Neural progenitor cell (in vitro differentiated cells): ENCODE results near the gene VAV3. TPM values are rescaled to one million over a fixed set of nuclear protein-coding genes. Genes with fewer than 3 reads are reported as not detected.

Source experiments
- DNase-seq: peaks from one replicate; pipeline ENCODE4 v3.0.0-alpha.2; 2016; ENCODE audit warnings: low spot score
- H2AFZ ChIP-seq: fragments of 200-600 bp; sonication (generic); replicated peaks from 2 replicates; pipeline ENCODE4 v1.6.1; 2016; ENCODE audit warnings: antibody characterized with exemption
- H3F3A ChIP-seq: fragments of 200-600 bp; sonication (generic); 2 replicates; pipeline ENCODE4 v1.6.1; 2016; ENCODE audit warnings: antibody characterized with exemption, low read depth
- H3K27ac ChIP-seq: fragments of 200-600 bp; sonication (generic); 2 replicates; pipeline ENCODE4 v1.5.1; 2016; ENCODE audit warnings: mild to moderate bottlenecking
- H3K27me3 ChIP-seq: fragments of 200-600 bp; sonication (generic); 2 replicates; pipeline ENCODE4 v1.6.1; 2016; ENCODE audit warnings: mild to moderate bottlenecking, moderate library complexity
- H3K36me3 ChIP-seq: fragments of 200-600 bp; sonication (generic); 2 replicates; pipeline ENCODE4 v1.5.1; 2016
- H3K4me1 ChIP-seq: fragments of 200-600 bp; sonication (generic); 2 replicates; pipeline ENCODE4 v1.6.1; 2016; ENCODE audit warnings: mixed run types
- H3K4me2 ChIP-seq: fragments of 200-600 bp; sonication (generic); 2 replicates; pipeline ENCODE4 v1.6.1; 2016
- H3K4me3 ChIP-seq: fragments of 200-600 bp; sonication (generic); 2 replicates; pipeline ENCODE4 v1.5.1; 2016
- H3K79me2 ChIP-seq: fragments of 200-600 bp; sonication (generic); 2 replicates; pipeline ENCODE4 v1.6.1; 2016; ENCODE audit warnings: low read depth
- H3K9ac ChIP-seq: fragments of 200-600 bp; sonication (generic); 2 replicates; pipeline ENCODE4 v1.6.1; 2016
- H3K9me3 ChIP-seq: fragments of 200-600 bp; sonication (generic); 2 replicates; pipeline ENCODE4 v1.5.1; 2016; ENCODE audit warnings: low read depth
- H4K20me1 ChIP-seq: fragments of 200-600 bp; sonication (generic); 2 replicates; pipeline ENCODE4 v1.6.1; 2016; ENCODE audit warnings: low read depth
- H3K27ac Mint-ChIP-seq: 3 replicates; pipeline ENCODE4 v1.8.0; 2021; ENCODE audit warnings: mixed read lengths
- H3K27me3 Mint-ChIP-seq: 2 replicates; pipeline ENCODE4 v1.8.0; 2022; ENCODE audit warnings: low read depth, mild to moderate bottlenecking, inconsistent platforms, moderate library complexity, mixed read lengths; ENCODE audit not compliant: insufficient read depth
- H3K36me3 Mint-ChIP-seq: 3 replicates; pipeline ENCODE4 v1.8.0; 2021; ENCODE audit warnings: mixed read lengths
- H3K4me1 Mint-ChIP-seq: 3 replicates; pipeline ENCODE4 v1.8.0; 2021; ENCODE audit warnings: mixed read lengths
- H3K4me3 Mint-ChIP-seq: 3 replicates; pipeline ENCODE4 v1.8.0; 2021; ENCODE audit warnings: mild to moderate bottlenecking, moderate library complexity, mixed read lengths
- H3K9me3 Mint-ChIP-seq: 3 replicates; pipeline ENCODE4 v1.8.0; 2020; ENCODE audit warnings: mixed read lengths
- CTCF ChIP-seq: fragments of 200-600 bp; sonication (generic); IDR thresholded peaks from 2 replicates; pipeline ENCODE4 v1.5.1; 2017; ENCODE audit warnings: antibody characterized with exemption, mild to moderate bottlenecking
- EZH2 ChIP-seq: fragments of 200-600 bp; sonication (generic); IDR thresholded peaks from 2 replicates; pipeline ENCODE4 v1.6.1; 2017; ENCODE audit warnings: antibody characterized with exemption, mild to moderate bottlenecking, moderate library complexity
- EZH2phosphoT487 ChIP-seq: fragments of 200-600 bp; sonication (generic); IDR thresholded peaks from 2 replicates; pipeline ENCODE4 v1.6.1; 2017; ENCODE audit warnings: antibody characterized with exemption
- total RNA-seq: library from RNA; depleted of rRNA; stranded (reverse); fragments of >200 nt; gene quantifications from 2 replicates; pipeline ENCODE4 v1.2.3, GENCODE V29; 2015; ENCODE audit warnings: low replicate concordance

VAV3 gene
- total RNA-seq, 1 donor from 2014 or later = 1.7 TPM

- no peaks in the 10 kb centered on the region for H4K20me1 ChIP-seq
- H3K27ac Mint-ChIP-seq = no peak overlapping the region
These were observed 430.3 kb downstream of the VAV3 start for GRCh38 chr1:107534632-107535031.

GRCh38 chr1:107533436-107533835, 431.5 kb downstream of the VAV3 start:
- no peaks in the 10 kb centered on the region for H3K36me3 ChIP-seq
- H2AFZ ChIP-seq = no peak overlapping the region
- H4K20me1 ChIP-seq = no peaks in the 10 kb centered on the region
- H3K27me3 ChIP-seq = no peaks in the 10 kb centered on the region
- Mint-ChIP-seq H3K36me3 (no peaks in the 10 kb centered on the region), H3K27ac (no peak overlapping the region), H3K4me1 (peaks cover 3% of the 10 kb centered on the region), H3K27me3 (no peaks in the 10 kb centered on the region), H3K4me3 (no peak overlapping the region), H3K9me3 (no peaks in the 10 kb centered on the region)
- H3K4me2 ChIP-seq = no peak overlapping the region
- H3K79me2 ChIP-seq = no peaks in the 10 kb centered on the region
- no peak overlapping the region for H3K27ac ChIP-seq
- TF ChIP-seq EZH2phosphoT487 = no peak
- TF ChIP-seq EZH2 = no peak
- no peak for TF ChIP-seq CTCF
- no peak overlapping the region for H3K4me3 ChIP-seq
- no peaks in the 10 kb centered on the region for H3K9me3 ChIP-seq
- H3F3A ChIP-seq = no peaks in the 10 kb centered on the region
- peaks cover 4% of the 10 kb centered on the region for H3K4me1 ChIP-seq
- H3K9ac ChIP-seq = no peak overlapping the region
- DNase-seq = no peak

More at GRCh38 chr1:107534632-107535031, 430.3 kb downstream of the VAV3 start:
- H3F3A ChIP-seq = no peaks in the 10 kb centered on the region
- Mint-ChIP-seq H3K4me3 (no peak overlapping the region), H3K27me3 (peaks cover 2% of the 10 kb centered on the region), H3K4me1 (peaks cover 11% of the 10 kb centered on the region), H3K9me3 (no peaks in the 10 kb centered on the region), H3K36me3 (no peaks in the 10 kb centered on the region)
- no peak for DNase-seq
- H3K27ac ChIP-seq = no peak overlapping the region
- no peak overlapping the region for H3K4me2 ChIP-seq
- H3K9ac ChIP-seq = no peak overlapping the region
- no peak overlapping the region for H3K4me3 ChIP-seq
- no peaks in the 10 kb centered on the region for H3K9me3 ChIP-seq
- no peaks in the 10 kb centered on the region for H3K79me2 ChIP-seq
- H3K4me1 ChIP-seq = peaks cover 16% of the 10 kb centered on the region
- no peaks in the 10 kb centered on the region for H3K36me3 ChIP-seq
- no peak overlapping the region for H2AFZ ChIP-seq
- H3K27me3 ChIP-seq = no peaks in the 10 kb centered on the region
- TF ChIP-seq EZH2phosphoT487 (no peak), EZH2 (no peak), CTCF (no peak)

GRCh38 chr1:107532318-107532717, 432.7 kb downstream of the VAV3 start:
- Histone ChIP-seq H3K27me3 (no peaks in the 10 kb centered on the region), H2AFZ (no peak overlapping the region), H3F3A (no peaks in the 10 kb centered on the region), H3K36me3 (no peaks in the 10 kb centered on the region), H3K79me2 (no peaks in the 10 kb centered on the region), H3K4me1 (no peaks in the 10 kb centered on the region), H4K20me1 (no peaks in the 10 kb centered on the region), H3K27ac (no peak overlapping the region), H3K9ac (no peak overlapping the region), H3K9me3 (no peaks in the 10 kb centered on the region), H3K4me2 (no peak overlapping the region), H3K4me3 (no peak overlapping the region)
- Mint-ChIP-seq H3K4me3 (no peak overlapping the region), H3K9me3 (no peaks in the 10 kb centered on the region), H3K27ac (no peak overlapping the region), H3K36me3 (no peaks in the 10 kb centered on the region), H3K4me1 (peaks cover 3% of the 10 kb centered on the region), H3K27me3 (no peaks in the 10 kb centered on the region)
- no peak for DNase-seq
- no peak for TF ChIP-seq EZH2
- no peak for TF ChIP-seq EZH2phosphoT487
- no peak for TF ChIP-seq CTCF
